Inflammatory macrophage treated with lipopolysaccharide for 1 hour (primary cell): ENCODE data around the gene FARP1.

Experiments
- DNase-seq, 2 donors: peaks; one replicate each; pipeline ENCODE4 v3.0.0-alpha.2; 2020 to 2022

Gene FARP1

GRCh38 chr13:98371516-98372023, 228.7 kb downstream of the FARP1 start:
- DNase-seq = no peak

- no peak for DNase-seq
Measured at GRCh38 chr13:98372876-98373275, 230.0 kb downstream of the FARP1 start.

GRCh38 chr13:98374750-98375149, 231.9 kb downstream of the FARP1 start:
- no peak for DNase-seq

DNA sequence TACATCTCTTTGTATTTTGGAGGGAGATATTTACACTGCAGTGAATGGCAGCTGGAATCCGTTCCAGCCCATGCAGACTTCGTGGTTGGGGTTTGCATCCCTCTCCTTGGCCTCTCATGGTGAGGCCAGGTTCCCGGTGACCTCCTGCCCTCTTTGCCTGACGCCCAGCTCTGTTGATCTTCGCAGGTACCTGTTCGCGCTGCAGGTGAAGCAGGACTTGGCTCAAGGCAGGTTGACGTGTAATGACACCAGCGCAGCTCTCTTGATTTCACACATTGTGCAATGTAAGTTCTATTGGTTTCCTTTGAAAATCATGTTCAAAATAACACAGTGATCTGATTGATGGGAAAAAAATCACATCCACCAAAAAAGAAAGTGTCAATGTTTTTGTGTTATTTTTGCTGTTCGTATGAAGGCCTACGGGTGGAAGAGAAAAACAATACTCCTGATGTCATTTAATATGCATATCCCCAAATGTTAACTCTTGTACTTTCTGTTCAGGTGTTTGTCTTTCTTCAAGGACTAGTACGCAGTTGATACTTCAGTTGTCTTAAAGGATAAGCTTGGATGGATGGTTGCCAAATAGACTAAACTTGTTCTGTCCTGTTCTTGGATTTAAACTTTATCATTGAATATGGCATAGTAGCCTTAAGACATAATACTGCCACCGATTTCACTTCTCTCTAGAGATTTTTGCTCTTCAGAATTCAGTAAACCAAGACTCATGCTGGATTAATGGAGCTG, 234.9 kb downstream of the FARP1 start:
- DNase-seq = no peak

DNA sequence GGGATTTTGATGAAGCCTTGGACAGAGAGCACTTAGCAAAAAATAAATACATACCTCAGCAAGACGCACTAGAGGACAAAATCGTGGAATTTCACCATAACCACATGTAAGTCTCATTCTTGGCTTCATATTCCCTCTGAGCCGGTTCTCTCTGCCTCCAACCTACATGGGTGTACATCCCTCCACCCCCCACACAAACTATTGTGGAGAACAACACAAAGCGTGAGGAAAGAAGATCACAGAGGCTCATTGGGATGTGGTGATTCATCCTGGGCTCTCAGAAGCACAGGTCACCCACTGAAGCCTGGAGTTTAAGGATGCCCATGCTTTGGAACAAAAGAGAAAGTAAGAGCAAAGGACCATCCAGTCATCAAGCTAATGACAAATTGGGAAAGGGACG, 241.8 kb downstream of the FARP1 start:
- no peak for DNase-seq

GRCh38 chr13:98385606-98386005, 242.7 kb downstream of the FARP1 start:
- DNase-seq = no peak

- DNase-seq = no peak
Measured at GRCh38 chr13:98386637-98387036, 243.7 kb downstream of the FARP1 start.

DNA sequence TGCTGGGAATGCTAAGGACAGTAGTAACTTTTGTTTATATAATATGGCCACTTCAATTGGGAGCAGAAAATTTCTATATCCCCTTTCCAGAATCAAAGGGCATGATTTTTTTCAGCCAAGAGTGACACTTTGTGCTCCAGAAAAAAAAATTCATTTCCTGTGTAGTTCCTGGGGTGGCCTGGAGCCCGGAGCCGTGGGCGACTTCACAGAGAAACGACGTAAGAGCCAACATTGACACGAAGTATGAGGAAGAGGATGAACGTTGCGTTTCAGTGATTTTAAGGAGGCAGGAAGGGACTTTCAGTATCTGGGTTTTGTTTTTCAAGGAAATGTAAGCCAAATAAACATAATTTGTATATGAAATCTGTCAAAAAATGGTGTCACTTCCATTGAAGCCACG, 246.4 kb downstream of the FARP1 start:
- no peak for DNase-seq

- DNase-seq = no peak
Measured at GRCh38 chr13:98390086-98390715, 247.3 kb downstream of the FARP1 start.

DNA sequence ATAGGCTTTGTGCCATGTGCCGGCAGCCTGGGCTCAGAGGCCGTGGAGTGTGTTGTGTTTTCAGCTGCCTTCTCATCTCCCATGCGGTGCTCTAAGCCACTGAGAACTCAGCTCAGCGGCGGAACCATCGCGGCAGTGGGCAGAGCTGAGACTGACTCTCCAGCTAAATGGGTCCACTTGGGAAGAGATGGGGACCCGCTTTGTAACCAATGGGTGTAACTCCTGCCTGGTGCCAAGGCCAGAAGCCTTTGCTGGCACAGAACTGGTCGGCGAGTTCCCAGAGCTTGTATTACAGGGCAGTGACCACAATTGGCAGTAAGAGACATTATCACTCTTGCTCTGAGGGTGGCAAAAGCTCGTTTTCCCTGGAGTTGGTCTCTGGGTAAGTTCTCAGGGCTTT, 251.0 kb downstream of the FARP1 start:
- DNase-seq = no peak

- DNase-seq = no peak
Measured at GRCh38 chr13:98394820-98395510, 252.1 kb downstream of the FARP1 start.

DNA sequence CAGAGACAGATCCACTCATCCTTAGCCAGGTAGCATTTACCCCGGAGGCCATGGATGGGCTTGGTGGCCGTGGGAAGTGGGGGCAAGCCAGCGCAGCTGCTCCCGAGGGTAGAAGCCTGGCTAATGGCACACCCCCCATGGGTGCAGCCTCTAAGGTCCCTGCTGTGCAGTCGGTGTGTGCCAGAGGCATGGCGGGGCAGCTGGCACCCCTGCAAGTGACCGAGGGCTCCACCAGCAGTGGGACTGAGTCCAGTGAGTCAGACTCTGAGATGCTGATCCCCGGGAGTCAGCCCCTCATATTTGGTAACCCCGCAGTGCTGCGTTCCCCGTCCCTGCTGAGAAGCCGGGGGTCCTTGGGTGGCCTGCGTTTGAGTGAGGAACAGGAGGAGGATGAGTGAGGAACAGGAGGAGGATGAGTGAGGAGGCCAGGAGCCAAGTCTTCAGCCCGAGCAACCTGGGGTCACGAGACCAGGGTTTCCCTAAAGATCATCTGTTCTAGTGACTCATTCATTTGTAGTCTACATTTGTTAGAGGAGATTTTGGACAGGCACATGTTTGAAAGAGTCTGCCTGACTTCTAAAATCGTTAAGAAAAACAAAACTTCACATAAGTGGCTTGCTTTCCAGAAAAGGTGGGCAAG, 253.3 kb downstream of the FARP1 start:
- DNase-seq = no peak

DNA sequence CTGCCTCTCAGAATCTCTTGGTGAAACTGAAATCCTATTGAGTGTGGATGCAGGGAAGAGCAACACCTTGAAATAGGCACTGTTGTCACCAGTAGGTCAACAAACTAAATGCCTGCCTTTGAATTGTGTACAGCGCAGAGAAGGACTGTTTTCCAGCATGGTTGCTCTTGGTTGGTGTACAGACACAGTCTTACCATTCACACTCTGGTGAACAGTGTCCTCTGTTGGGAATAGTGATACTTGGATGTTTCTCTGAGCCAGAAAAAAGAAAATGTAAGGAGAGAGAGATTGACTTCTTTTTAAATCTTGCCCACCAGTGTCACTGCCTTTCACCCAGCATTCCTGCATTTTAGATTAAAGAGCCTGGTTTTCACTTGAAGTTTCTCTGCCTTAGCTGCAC, 254.3 kb downstream of the FARP1 start:
- no peak for DNase-seq

DNA sequence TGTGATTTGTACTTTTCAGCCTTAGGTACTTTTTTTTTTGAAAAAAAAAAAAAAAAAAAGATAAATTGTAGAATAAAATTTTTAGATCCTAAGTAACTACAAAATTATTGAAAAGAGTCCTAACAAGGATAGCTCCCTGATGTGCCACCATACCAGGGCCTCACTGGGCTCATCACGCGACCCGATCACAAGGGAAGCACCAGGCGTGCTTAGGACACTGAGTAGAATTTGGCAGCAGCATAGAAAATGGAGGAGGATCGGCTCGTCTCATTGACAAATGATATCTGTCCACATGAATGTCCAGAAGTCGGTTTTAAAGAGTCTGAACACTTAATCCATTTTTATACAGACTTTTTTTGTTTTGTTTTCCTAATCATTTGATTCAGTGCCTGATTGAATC, 255.0 kb downstream of the FARP1 start:
- DNase-seq = no peak

- no peak for DNase-seq
Measured at GRCh38 chr13:98398581-98398980, 255.7 kb downstream of the FARP1 start.

DNA sequence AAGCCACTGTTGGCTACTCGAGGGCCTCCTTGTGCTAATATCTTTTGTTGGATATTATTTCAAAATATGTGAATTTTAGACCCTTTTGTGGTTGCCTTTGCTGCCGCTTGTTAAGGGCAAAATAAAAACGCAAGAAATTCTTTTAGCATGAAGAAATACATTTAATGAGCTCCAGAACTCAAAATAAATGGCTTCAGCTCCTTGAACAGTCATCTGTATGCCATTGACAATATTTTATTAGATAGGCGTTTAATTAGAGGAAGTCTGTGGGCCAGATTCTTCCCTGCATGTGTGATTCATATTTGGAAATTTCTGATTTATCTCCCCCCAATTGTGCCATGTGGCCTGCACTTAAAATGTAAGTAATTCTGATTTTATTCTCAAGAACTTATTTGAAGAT, 256.9 kb downstream of the FARP1 start:
- DNase-seq = no peak

- DNase-seq = no peak
Measured at GRCh38 chr13:98401934-98402333, 259.0 kb downstream of the FARP1 start.

GRCh38 chr13:98403076-98403475, 260.2 kb downstream of the FARP1 start:
- DNase-seq = no peak

GRCh38 chr13:98405107-98405571, 262.2 kb downstream of the FARP1 start:
- no peak for DNase-seq

- no peak for DNase-seq
Measured at GRCh38 chr13:98405690-98406344, 262.9 kb downstream of the FARP1 start.

DNA sequence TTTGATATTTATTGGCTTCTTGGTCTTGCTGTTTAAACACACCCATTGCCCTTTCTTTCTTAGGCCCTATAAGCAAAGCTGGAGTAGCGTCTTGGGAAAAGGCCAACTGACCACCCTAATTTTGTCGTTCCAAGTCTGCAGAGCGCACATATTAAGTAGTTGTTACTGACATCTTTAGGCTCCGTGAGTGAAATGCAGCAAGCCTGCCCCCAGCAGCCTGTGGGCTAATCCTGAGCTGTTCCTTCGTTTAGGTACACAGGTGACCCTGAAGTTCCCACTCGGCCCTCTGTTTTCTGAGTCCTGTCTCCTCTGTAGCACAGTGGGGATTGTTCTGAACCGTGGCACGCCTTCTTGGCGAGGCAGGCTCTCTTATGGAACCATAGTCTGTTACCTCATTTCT, 263.5 kb downstream of the FARP1 start:
- no peak for DNase-seq

DNA sequence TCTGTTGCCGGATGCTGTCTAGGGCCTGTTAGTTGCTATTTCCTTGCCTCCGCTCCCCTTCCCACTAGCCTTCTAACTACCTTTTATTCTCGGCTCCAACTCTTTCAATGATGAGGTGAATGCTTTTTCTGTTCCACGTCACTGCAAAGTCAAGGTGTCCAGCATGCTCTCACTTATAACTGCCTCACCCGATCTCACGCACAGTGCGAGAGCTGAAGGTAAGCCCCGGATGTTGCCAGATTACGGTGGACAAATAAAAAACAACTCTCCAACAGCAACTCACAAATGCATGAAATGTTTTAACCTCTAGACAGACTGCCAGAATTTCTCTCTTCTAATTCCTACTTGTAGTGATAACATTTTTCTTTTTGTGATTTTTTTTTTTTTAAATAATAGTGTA, 264.1 kb downstream of the FARP1 start:
- no peak for DNase-seq

DNA sequence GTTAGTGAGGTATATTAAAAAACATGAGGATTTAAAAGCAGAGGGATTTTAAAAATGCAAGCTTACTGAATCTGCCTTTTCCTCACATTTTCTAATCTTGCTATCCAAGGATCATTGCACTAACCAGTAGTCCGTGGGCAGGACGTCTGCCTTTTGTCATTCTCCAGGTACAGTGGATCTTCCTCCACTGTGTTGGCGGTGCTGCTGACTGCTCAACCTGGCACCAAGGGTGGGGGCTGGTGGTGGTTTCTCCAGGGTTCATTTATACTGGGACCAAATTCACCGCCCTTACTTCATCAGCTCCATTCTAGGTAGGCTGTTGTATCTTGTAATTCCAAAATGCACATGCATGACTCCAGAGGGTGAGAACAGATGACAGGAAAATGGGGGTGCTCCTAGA, 264.7 kb downstream of the FARP1 start:
- no peak for DNase-seq
